DMS114 treated with DMSO at 0.1 percent for 48 hours (cell line): ENCODE data around the gene MYH9.

ENCODE experiments used
- DNase-seq: peaks from one replicate; lab custom pipeline; 2025; ENCODE audit not compliant: unreplicated experiment; lab: John Stamatoyannopoulos, UW

Gene MYH9

DNA sequence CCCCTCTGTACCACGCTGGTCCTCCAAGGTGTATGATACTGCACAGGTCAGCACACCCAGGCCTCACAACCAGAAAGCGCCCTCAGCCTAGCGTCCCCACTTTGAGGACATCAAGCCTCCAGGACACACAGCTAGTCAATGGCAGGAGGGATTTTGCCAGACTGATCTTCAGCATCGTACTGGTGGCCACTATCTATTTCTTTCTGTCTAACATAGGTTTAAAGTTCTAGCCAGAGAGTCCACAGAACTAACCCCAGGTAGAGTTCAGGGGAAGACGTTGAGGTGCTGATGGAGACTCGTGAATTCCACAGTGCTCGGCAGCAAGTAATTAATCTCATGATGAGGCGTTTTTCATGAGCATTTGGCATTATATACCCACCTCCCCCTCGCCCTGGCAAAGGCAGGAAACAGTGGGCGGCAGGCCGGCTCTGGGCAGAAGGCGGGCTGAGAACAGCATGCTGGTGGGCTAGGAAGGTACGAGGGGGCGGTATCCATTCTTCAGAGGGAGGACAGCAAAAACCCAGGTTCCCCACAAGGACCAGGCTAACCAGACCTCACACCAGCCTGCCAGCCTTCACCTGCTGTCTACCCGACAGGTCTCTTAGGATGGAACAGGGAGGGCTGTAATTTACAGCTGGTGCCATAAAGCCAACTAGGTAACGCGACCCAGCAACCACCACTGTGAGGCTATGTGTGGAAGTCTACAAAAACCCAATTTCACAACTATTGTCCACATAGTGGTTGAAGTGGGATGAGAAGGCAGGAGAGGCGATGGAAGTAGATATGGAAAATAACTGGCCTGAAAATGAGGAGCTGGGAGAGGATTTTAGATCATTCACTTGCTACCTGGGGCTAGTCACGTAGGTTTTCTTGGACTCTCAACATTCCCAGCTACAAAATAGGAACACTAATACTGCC, 18.5 kb downstream of the MYH9 start:
- no peak for DNase-seq

DNA sequence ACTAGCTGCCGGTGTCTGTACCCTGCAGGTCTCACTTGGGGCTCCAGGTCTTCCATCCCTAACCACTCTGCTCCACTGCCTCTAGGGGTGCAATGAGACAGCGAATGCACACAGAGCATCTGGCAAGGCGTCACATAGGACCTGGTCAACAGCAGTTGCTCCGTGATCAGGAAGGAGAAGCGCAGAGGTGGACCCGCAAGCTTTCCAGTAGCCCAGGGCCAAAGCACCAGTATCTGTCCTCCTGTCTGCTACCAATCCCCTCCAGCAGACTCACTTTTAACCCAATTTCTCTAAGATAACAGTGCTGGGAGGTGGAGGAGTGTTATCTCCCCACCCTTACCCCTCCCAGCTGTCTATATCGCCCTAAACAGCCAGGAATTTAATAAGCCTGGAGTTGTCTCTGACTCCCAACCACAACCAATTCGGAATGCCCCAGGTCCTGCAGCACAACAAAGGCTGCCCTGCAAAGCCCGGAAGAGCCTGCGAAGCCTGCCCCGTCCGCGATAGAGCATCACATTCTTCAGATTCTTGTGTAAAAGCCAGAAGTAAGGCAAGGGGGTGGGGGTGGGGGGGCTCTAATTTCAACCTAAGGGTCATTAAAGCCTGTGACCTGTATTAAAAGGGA, 19.3 kb downstream of the MYH9 start:
- no peak for DNase-seq

DNA sequence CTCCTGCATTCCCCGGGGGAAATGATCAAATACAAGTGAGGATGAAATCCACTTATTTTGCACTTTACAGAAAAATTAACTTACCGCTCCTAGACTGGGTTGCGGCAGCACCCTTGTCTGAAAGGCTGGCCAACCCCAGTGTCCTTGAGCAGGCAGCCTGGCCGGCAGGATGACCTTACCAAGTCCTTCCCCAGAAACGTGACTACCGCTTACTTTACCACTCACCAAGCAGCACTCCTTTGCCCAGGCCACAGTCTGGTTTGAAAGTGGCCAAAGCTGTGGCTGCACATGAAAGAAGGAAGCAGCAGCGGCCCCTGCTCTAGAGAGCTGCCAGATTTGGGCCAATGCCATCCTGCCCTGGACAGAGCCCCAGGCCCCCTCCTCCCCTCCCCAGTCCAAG, 20.3 kb downstream of the MYH9 start:
- no peak for DNase-seq

DNA sequence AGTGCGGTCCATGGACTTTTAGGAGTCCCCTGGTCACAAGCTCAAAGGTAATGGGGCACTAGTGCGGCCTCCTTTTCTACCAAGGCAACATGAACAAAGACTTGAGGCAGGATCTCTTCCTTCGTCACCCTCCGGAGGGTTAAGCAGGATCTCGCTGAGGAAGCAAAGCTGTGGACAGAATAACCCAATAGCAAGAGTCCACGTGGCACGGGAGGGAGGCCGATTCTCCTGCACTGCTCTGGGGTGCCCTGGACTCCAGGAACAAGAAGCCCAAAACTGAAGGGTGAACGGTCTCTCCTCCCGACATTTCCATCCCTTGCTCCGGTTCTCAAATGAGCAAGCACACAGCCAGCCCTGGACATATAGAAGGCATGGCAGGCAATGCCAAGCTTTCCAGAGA, 20.7 kb downstream of the MYH9 start:
- DNase-seq = no peak

DNA sequence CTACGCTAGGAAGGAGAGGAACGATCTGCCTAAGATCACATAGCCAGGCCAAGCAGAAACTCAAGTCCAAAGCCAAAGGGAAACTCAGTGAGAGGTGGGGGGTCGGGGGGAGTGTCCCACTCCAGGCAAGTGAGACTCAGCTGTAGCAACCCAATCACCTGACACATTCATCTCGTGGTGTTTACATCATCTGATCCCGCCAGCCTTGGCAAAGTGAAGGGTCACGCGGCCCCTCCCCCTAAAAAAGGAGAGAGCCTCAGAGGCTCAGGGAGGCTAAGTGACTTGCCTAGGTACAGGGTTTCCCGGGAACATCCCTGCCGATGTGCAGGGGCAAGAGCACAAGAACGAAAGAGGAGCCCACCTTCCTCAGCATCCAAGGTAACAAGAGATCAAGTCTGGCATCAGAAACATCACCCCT, 21.5 kb downstream of the MYH9 start:
- no peak for DNase-seq

DNA sequence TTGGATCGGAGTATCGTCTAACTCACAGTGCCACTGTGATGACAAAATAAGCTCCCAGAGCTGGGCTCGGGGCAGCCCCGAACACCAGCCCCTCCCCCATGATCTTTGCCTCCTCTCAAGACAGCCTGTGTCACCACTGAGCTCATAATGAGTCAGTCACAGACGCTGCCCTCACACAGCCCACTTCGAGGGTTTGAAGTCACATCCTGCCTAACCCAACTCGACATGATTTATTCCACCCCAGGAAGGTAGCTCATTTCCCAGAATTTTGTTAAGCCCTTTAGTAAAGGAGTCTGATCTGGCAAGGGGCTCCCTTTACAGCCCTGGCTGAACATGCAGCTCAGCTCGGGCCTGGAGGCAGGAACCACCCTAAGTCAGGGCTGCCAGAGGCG, 22.8 kb downstream of the MYH9 start:
- no peak for DNase-seq

DNA sequence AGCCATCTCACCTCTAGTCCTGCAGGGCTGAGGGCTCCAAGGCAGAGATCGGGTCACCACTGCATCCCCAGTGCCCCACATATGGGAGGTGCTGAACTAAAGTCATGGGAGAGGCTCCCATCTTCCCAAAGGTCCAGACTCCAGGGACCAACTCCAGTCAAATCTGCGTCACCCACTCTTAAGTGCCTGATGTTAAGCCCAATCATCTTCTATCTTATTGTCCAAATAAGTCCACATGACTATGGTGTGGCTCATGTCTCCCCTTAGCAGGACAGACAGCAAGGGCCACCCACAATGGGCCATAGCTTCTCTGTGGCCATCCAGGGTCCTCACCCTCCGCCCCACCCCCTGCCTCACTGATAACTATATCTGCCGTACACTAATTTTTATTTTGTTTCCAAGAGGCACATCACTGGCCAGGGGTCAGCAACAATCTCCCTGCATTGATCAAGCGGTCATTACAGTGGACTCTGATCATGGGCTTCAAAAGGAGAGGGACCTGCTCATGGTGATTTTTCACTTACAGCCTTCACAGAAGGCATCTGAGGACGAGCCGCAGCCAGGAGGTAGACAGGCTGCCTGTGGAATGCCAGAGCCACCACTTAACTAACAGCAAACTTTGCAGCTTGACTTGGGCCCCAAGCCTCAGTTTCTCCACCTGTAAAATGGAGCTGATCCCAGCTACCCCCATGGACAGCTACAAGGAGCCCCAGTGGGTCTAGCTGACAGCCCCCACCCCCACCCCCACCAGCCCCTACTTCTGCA, 23.3 kb downstream of the MYH9 start:
- no peak for DNase-seq

DNA sequence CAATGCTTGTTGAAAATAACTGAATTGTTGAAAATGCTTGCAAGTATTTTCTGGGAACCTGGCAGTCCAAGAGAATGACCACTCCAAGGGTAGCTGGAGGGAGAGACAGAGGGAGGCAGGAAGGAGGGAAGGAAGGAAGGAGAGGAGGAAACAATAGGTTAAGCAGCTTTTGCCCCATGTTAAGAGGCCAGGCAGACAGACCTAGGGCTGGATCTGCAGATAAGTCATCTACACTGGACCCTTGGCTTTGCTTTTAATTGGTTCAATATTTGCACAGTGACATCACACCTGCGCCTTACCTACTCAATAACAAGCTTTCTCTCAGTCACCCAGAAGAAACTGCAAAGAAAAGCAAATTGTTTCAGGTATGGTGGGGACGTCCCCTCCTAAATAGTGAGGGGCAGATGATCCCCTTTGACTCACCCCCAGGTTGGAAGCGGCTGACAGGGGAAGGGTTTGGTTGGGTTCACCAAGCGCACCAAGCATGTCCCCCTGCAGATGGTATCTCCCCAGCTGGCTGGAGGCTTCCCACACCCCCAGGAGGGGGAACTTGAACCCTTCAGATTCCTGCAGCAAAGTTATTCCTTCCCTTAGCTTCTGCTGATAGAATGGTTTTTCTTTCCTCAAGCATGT, 24.3 kb downstream of the MYH9 start:
- DNase-seq = no peak

DNA sequence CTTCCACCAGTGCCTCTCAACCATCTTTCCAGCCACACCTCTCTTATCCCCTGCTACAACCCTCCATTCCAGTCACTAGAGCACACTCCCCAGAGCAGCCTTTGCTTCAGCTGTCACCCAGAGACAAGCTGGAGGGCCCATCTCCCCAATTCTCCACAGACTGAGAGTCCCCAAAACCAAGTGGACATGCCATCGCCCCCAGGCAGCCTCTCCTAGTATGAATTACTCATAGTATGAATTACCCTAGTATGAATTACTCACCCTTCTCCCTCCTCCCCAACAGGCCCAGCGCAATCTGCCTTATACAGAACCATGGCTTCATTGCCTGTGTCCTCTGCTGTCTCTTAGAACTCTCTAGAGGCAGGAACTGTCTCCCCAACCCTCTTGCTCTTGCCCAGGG, 24.8 kb downstream of the MYH9 start:
- no peak for DNase-seq

DNA sequence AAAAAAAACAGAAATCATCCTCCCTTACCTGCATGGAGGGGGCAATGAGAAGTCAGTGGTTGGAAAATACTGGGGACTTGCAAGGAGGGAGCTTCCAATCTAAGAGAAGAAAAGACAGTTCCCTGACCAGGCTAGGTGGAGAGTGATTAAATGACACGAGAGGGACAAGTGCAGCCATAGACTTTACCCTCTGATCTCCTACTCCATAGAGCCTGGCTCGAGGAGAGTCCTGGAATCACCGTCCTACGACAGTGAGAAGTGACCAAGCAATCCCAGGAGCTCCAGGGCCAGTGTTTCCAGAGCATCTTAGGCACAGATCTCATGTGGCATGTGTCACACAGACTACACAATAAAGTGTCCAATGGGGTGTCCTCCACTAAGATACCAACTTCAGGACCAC, 25.7 kb downstream of the MYH9 start:
- DNase-seq = no peak

DNA sequence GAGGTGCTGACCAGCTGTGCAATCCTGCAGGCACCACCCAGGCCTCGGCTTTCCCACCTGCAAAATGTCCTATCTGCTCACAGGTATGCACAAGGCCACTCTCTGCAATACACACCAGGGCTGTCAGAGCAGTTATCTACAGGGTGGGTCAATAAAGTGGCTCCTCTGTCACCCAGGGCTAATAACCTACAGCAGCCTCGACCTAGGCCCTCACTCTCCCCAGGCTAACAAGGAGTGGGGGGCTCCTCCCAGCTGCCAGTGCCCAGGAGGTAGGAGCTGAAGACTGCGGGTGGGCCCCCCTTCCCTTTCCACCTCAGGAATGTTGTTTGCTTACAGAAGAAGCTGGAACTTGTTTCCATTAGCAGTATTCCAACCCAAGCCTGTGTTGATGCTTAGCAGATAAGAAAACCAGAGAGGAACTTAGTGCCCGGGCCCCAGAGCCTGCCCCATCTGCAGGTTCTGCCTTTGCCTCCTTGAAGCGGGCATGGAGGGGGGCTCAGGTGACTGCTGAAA, 26.8 kb downstream of the MYH9 start:
- no peak for DNase-seq

DNA sequence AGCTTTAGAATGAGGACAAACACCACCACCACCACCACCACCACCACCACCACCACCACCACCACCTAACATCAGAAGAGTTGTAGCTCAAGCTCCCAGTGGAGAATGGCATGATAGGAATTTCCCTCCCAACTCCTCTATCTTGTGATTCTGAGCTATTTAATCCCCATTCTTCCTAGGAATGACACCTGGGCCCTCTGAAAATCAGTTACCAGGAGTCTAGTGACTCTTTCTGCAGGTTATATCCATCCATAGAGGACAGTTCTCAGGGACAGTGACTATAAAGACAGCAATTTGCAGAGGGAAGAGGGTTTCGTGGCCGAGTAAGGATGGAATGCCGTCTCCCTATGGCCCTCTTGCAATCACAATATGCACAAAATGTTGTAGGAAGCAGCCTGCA, 27.8 kb downstream of the MYH9 start:
- DNase-seq = no peak

DNA sequence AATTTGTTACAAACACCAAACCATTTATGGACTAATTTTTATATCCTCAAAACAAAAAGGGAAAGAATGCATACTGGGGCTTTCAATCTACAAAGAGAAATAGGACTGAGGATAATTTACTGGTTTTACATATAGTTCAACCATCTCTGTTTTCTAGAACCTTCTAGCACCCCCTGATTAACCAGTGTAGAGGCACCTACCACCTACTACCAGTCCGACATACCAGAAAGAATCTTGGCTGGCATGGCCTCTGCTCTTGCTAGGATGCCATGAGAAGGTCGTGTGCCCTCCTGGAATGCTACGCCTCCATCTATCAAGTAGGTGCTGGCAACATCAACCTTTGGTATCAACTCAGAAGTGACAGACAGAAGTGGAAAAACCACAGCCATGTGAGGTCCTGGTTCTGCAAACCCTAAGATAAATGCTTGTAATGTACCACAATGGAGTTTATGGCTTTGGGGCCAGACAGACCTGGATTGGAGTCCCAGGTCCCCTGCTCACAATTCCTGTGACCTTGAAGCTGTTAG, 28.2 kb downstream of the MYH9 start:
- DNase-seq = no peak

DNA sequence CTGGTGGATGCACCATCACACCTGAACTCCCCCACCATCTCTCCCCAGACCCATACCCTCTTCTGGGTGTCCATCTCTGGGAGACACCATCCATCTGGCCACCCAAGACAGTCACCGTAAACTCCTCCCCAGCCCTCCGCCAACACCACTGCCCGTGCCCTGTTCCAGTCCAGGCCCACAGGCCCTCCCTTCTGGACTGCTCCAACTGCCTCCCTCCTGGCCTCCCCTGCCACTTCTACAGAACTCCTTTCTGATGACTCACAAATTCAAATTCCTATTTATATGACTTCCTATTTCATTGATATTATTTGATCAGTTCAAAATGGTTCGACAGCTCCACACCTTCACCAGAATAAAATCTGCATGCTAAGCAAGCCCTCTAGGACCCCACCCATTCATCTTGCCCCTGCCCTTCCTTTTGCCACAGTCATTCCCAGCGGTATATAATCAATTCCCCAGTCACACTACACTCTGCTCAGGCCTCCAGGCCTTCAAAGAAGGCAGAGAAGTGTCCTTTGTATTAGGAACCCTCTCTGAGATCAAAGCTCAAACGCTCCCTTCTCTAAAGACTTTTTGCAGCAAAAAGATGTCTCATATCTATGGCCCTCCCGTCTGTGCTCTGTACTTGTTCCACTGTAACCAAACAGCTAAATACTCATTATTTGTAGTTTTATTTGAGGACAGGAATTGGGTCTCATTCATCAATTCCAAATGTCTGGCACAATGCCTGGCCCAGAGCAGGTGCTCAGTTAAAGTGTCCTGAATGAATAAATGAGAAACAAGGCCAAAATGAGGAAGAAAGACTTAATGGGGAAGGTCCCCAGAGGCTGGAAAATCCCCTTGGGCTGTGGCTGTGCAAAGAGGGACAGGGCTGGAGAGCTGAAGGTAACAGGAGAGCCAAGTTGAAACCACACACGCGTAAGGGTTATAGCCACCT, 29.0 kb downstream of the MYH9 start:
- no peak for DNase-seq

DNA sequence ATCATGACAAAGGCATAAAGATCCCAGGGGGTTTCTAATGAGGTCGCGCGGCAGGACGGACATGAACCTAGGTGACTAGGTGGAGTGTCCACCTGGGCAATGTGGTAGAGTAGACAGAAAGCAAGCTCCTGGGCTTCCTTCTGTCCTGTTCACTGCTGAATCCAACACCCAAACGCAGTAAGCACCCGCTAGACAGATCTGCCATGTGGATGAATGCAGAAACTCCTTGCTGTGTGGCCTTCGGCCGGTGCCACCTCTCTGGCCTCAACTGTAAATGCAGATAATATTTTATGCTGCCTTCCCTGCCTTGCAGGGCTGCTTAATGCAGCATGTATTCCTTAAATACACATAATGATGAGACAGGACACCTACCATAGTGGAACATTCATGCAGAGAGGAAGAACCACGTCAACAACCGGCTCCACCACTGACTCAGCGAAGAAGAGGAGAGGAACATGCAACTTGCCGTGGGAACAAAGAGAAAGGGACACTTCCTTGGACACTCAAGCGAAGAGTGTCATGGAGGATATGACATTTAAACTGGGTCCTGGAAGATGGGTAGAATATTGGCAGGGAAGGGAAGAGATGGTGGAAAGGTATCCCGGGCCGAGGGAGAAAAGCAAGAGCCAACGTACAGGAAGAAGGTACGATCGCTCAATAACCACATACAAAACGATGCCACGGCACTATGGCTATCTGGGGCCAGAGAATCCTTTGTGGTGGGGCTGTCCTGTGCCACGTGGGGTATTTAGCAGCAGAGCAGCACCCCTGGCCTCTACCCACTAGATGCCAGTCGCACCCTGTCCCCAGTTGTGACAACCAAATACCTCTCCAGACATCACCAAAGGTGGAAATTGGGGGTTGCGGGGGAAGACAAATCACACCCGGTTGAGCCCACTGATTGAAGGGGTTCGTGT, 30.8 kb downstream of the MYH9 start:
- DNase-seq = no peak

DNA sequence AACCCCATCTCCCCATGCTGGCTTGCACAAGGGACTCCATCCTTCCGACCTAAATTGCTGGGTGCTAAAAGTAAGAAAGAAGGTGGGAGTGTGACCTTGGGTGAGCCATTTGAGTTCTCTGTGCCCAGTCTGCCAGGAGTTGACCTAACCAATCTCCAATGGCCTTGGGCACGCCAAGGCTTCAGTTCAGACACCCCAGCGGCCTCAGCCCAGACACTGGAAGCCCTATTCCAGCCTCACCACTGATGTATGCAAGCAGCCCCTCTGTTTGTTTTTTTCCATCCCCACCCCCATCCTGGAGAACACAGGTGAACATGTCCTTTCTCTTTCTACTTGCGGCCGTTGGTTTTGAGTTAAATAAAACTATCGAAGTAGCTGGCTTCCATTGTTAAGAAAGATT, 31.9 kb downstream of the MYH9 start:
- DNase-seq = no peak

DNA sequence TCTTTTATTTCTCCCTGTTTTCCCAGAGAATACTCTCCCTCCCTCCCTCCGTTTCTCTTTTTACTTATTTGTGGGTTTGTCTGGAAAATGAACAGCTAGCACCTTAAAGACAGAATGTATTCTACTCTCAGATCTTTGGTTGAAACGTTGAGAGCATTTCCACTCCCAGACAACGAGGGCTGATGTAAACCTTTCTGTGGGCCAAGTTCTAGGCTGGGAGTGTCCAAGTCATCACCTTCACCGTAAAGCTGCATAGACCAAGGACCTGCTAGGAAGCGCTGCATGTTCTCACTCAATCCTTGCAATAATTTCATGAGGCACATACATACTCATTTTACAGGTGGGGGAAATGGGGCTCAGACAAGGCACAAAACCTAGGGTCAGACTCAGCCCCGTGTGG, 32.4 kb downstream of the MYH9 start:
- DNase-seq = no peak

DNA sequence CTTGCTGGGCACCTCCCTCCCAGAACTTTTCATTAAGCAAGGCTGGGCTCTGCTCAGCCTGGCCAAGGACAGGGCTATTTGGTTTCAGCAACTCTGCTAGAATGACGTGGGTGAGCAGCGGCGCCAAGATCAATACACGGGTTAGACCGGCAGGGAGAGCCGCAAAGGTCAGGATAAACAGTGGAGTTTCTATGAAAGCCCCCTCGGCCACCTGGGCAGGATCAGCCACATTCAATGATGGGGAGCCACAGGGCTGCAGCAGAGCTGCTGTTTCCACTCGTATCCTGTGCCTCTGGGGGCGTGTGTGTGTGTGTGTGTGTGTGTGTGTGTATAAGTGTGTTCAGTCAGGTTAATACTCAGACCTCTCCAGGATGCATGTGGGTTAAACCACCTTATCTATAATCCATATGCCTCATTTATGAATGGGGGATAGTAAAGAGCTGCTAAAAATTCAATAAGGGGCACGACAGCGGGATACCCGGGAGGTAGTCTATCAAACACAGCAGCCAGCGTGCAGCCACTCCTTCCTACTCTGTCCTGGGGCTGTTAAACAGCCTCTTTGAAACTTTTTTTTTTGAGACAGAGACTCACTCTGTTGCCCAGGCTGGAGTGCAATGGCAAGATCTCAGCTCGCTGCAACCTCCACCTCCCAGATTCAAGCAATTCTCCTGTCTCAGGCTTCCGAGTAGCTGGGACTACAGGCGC, 34.8 kb downstream of the MYH9 start:
- no peak for DNase-seq
